GM12878 (cell line): ENCODE results near the gene SHROOM3.

ENCODE experiments used
- CHD1 ChIP-seq: IDR thresholded peaks from 2 replicates; pipeline ENCODE4 v1.6.1; 2012; ENCODE audit warnings: low read depth, low read length, improper control_type of control experiment
- JUND ChIP-seq: IDR thresholded peaks from 2 replicates; pipeline ENCODE4 v1.6.1; 2012; ENCODE audit warnings: low read depth, mild to moderate bottlenecking, low read length, improper control_type of control experiment, moderate library complexity
- NFYB ChIP-seq: IDR thresholded peaks from 2 replicates; pipeline ENCODE4 v1.6.1; 2011; ENCODE audit warnings: low read depth, mild to moderate bottlenecking, low read length, improper control_type of control experiment, moderate library complexity; ENCODE audit not compliant: insufficient read depth
- POLR2A ChIP-seq: IDR thresholded peaks from 2 replicates; pipeline ENCODE4 v1.6.1; 2011; ENCODE audit warnings: low read depth, mild to moderate bottlenecking, low read length
- RAD21 ChIP-seq: IDR thresholded peaks from 2 replicates; pipeline ENCODE4 v1.6.1; 2011; ENCODE audit warnings: mild to moderate bottlenecking, low read depth, low read length, moderate library complexity; ENCODE audit not compliant: insufficient read depth
- SUZ12 ChIP-seq: fragments of 200-600 bp; sonication (generic); IDR thresholded peaks from one replicate; pipeline ENCODE4 v1.6.1; 2018; ENCODE audit warnings: antibody characterized with exemption, mild to moderate bottlenecking; ENCODE audit not compliant: unreplicated experiment
- TF ChIP-seq, protein P1 (sequence below), 3 experiments: IDR thresholded peaks in 2 of 3; conservative IDR thresholded peaks in 1 of 3; 2 replicates each; pipeline ENCODE4 v1.5.1; 2011; ENCODE audit warnings: low read depth in 3 of 3, low read length in 3 of 3, mild to moderate bottlenecking in 3 of 3, control low read depth in 2 of 3, moderate library complexity in 2 of 3, inconsistent platforms in 1 of 3, mixed read lengths in 1 of 3; ENCODE audit not compliant: control insufficient read depth in 2 of 3, insufficient read depth in 1 of 3; ENCODE audit errors: extremely low read depth in 1 of 3
- TF ChIP-seq, protein P2 (sequence below): IDR thresholded peaks from 2 replicates; pipeline ENCODE4 v1.6.1; 2011; ENCODE audit warnings: low read depth, low read length, improper control_type of control experiment, borderline replicate concordance

DNA sequence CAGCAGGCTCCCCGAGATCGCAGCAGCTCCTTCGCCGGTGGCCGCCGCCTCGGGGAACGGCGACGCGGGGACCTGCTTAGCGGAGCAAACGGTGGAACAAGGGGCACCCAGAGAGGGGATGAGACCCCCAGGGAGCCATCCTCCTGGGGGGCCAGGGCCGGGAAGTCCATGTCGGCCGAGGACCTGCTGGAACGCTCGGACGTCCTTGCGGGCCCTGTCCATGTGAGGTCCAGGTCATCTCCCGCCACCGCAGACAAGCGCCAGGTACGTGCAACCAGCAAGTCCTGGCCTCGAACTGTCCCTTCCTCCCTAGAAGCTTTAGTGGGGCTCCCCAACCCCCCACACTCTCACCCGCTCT is 306.6 kb downstream of the SHROOM3 start:
- TF ChIP-seq NFYB (no peak), JUND (no peak), RAD21 (no peak), POLR2A (no peak), SUZ12 (no peak), CHD1 (no peak)
- TF ChIP-seq, protein P1, sequence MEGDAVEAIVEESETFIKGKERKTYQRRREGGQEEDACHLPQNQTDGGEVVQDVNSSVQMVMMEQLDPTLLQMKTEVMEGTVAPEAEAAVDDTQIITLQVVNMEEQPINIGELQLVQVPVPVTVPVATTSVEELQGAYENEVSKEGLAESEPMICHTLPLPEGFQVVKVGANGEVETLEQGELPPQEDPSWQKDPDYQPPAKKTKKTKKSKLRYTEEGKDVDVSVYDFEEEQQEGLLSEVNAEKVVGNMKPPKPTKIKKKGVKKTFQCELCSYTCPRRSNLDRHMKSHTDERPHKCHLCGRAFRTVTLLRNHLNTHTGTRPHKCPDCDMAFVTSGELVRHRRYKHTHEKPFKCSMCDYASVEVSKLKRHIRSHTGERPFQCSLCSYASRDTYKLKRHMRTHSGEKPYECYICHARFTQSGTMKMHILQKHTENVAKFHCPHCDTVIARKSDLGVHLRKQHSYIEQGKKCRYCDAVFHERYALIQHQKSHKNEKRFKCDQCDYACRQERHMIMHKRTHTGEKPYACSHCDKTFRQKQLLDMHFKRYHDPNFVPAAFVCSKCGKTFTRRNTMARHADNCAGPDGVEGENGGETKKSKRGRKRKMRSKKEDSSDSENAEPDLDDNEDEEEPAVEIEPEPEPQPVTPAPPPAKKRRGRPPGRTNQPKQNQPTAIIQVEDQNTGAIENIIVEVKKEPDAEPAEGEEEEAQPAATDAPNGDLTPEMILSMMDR (IDR thresholded peaks at IDR 0.05 in 2 of 3, conservative IDR thresholded peaks at IDR 0.05 in 1 of 3; ENCODE audit: control insufficient read depth in 2 of 3, extremely low read depth in 1 of 3, insufficient read depth in 1 of 3, low read depth in 3 of 3, low read length in 3 of 3): no peak
- TF ChIP-seq, protein P2, sequence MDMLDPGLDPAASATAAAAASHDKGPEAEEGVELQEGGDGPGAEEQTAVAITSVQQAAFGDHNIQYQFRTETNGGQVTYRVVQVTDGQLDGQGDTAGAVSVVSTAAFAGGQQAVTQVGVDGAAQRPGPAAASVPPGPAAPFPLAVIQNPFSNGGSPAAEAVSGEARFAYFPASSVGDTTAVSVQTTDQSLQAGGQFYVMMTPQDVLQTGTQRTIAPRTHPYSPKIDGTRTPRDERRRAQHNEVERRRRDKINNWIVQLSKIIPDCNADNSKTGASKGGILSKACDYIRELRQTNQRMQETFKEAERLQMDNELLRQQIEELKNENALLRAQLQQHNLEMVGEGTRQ: no peak
